ENCODE results near the gene CSF2. TPM values are rescaled to one million over a fixed set of nuclear protein-coding genes. Genes with fewer than 3 reads are reported as not detected.
"Not testable (repeated sequence)": the region's sequence is repeated elsewhere in the genome, so short reads cannot be mapped to it uniquely, and the experiment has no call there.

Gene CSF2
- total RNA-seq, 1 donor from 2014 or later: not detected

DNA sequence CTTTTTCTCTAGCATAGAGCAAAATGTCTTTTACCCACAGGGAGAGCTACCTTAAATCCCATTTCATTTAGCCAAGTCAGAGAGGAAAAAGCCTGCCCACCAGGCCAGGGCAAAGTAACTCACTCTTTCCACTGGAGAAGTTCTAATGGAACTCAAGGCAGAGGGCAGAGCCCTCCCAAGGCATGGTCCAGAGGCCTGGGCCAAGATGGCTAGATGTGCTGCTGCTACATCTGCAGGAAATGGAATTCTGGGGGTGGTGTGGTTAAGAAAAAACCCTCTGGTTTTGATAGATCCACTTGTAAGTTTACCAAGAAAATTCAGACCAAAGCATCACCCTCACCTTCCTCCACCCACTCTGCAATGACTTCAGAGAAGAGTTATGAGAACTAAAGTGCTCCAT is 37.3 kb downstream of the CSF2 start:
- no peak for TF ChIP-seq POLR2AphosphoS5 (IDR thresholded peaks at IDR 0.05; ENCODE audit: insufficient read depth in 1 of 2, low read depth in 1 of 2)
- TF ChIP-seq, protein P1, sequence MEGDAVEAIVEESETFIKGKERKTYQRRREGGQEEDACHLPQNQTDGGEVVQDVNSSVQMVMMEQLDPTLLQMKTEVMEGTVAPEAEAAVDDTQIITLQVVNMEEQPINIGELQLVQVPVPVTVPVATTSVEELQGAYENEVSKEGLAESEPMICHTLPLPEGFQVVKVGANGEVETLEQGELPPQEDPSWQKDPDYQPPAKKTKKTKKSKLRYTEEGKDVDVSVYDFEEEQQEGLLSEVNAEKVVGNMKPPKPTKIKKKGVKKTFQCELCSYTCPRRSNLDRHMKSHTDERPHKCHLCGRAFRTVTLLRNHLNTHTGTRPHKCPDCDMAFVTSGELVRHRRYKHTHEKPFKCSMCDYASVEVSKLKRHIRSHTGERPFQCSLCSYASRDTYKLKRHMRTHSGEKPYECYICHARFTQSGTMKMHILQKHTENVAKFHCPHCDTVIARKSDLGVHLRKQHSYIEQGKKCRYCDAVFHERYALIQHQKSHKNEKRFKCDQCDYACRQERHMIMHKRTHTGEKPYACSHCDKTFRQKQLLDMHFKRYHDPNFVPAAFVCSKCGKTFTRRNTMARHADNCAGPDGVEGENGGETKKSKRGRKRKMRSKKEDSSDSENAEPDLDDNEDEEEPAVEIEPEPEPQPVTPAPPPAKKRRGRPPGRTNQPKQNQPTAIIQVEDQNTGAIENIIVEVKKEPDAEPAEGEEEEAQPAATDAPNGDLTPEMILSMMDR (IDR thresholded peaks at IDR 0.05): no peak
- TF ChIP-seq POLR2A (IDR thresholded peaks at IDR 0.05): no peak
- Histone ChIP-seq H3K36me3 (no peaks in the 10 kb centered on the region), H3K4me1 (no peaks in the 10 kb centered on the region), H3K27ac (no peak overlapping the region), H3K9me3 (no peaks in the 10 kb centered on the region), H3K27me3 (no peaks in the 10 kb centered on the region), H3K4me3 (no peak overlapping the region)
- intact Hi-C loops (cut with DNase I): no loop called here
- no peak for DNase-seq (ENCODE audit: extremely low spot score in 2 of 2)

DNA sequence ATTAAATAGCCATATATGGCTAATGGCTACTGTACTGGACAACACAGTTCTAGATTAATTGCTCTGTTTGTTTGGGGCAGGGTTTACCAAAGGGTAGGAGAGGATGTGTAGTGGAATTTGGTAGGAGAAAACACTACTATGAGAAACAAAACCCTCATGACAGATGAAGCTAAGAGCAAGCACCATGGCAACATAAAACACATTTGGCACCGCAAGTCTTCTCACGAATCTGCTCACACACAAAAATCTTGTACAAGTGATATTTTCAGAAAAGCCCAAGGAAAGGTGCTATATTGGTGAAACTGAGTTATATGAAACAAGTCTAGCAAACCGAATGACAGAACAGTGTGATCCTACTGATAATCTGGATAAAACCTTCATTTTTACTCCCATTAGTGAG is 38.5 kb downstream of the CSF2 start:
- H3K4me1 ChIP-seq: no peaks in the 10 kb centered on the region
- H3K27ac ChIP-seq: no peak overlapping the region
- H3K36me3 ChIP-seq: no peaks in the 10 kb centered on the region
- H3K9me3 ChIP-seq: no peaks in the 10 kb centered on the region
- H3K27me3 ChIP-seq: no peaks in the 10 kb centered on the region
- H3K4me3 ChIP-seq: no peak overlapping the region
- no peak for TF ChIP-seq POLR2A (IDR thresholded peaks at IDR 0.05)
- TF ChIP-seq POLR2AphosphoS5 (IDR thresholded peaks at IDR 0.05; ENCODE audit: insufficient read depth in 1 of 2, low read depth in 1 of 2): no peak
- TF ChIP-seq, protein P1 (IDR thresholded peaks at IDR 0.05): no peak
- intact Hi-C loops (cut with DNase I): no loop called here
- no peak for DNase-seq (ENCODE audit: extremely low spot score in 2 of 2)

DNA sequence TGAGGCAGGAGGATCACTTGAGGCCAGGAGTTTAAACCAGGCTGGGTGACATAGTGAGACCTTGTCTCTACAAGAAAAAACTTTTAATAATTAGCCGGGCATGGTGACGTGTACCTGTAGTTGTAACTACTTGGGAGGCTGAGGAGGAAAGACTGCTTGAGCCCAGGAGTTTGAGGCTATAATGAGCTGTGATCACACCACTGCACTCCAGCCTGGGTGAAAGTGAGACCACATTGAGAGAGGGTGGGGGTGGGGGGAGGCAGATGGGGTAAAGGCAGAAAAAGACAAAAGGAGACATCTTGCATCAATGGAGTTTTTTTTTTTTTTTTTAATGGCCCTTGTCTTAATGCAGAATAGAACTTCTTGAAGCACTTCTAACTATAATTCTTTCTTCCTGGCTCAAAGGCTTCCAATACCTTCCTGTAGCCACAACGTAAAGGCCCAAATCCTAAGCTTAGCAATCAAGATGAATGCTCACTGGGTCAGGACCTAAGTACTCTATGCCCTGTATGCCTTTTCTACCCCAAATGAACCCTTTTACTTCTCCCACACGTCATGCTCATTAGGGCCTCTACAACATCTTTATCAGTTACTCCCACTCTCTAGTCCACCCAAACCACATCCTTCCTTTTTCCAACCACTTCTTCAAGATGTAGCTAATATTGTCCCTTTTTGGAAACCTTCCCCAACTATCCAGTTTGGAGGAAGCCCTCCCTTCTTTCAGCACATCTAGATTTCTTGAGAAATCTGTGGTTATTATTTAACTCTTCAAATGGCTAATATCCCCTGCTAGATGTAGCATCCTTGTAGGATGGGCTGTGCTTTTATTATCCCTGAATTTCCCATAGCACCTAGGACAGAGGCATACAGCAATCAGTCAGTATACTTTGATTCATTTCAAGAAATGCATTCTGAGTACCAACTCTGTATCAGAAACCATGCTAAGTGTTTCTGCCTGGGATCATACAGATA is 40.8 kb downstream of the CSF2 start:
- TF ChIP-seq POLR2AphosphoS5 (IDR thresholded peaks at IDR 0.05; ENCODE audit: insufficient read depth in 1 of 2, low read depth in 1 of 2): no peak
- no peak for TF ChIP-seq POLR2A (IDR thresholded peaks at IDR 0.05)
- TF ChIP-seq, protein P1 (IDR thresholded peaks at IDR 0.05): no peak
- intact Hi-C loops (cut with DNase I): no loop called here
- no peak overlapping the region for H3K4me3 ChIP-seq
- H3K27ac ChIP-seq: no peak overlapping the region
- no peaks in the 10 kb centered on the region for H3K27me3 ChIP-seq
- no peaks in the 10 kb centered on the region for H3K36me3 ChIP-seq
- DNase-seq (ENCODE audit: extremely low spot score in 2 of 2): no peak
- no peaks in the 10 kb centered on the region for H3K9me3 ChIP-seq
- no peaks in the 10 kb centered on the region for H3K4me1 ChIP-seq

DNA sequence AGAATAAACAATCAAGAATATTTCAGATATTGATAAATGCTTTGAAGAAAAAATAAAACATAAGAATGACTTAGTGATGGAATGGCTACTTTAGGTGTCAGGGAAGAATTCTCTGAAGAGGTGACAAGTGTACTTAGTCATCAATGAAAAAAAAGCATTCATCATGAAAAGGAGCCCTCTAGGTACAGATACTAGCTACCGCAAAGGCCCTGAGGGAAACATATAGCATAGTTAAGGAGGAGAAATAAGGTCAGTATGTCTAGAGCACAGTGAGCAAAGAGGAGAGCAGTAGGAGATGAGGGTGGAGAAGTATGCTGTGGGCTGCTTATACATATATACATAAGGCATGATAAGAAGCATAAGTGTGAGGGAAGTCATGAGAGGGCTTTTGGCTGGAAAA is 41.8 kb downstream of the CSF2 start:
- H3K4me1 ChIP-seq: no peaks in the 10 kb centered on the region
- H3K27ac ChIP-seq: no peak overlapping the region
- no peak overlapping the region for H3K4me3 ChIP-seq
- no peaks in the 10 kb centered on the region for H3K9me3 ChIP-seq
- H3K36me3 ChIP-seq: no peaks in the 10 kb centered on the region
- intact Hi-C loops (cut with DNase I): no loop called here
- no peak for DNase-seq (ENCODE audit: extremely low spot score in 2 of 2)
- no peaks in the 10 kb centered on the region for H3K27me3 ChIP-seq
- TF ChIP-seq POLR2A (IDR thresholded peaks at IDR 0.05) (no peak), POLR2AphosphoS5 (IDR thresholded peaks at IDR 0.05; ENCODE audit: insufficient read depth in 1 of 2, low read depth in 1 of 2) (no peak)
- TF ChIP-seq, protein P1 (IDR thresholded peaks at IDR 0.05): no peak

DNA sequence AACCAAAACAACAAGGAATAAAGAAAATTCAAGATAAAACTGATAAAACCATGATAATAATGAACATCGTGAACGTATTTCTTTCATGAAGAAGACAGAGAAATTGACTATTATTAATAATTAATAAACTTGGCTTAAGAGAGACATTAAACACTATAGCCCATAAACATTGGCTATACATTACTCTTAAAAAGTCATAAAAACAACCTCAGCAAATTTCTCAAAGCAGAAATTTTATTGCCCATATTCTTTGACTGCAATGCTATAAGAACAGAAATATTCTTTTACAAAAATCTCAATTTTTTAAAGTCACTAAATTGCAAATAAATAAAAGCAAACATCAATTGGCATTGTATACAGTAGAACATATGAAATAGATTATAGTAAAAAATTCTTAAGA is 42.5 kb downstream of the CSF2 start:
- no peak overlapping the region for H3K4me3 ChIP-seq
- H3K36me3 ChIP-seq: no peaks in the 10 kb centered on the region
- H3K9me3 ChIP-seq: no peaks in the 10 kb centered on the region
- no peak for DNase-seq (ENCODE audit: extremely low spot score in 2 of 2)
- no peaks in the 10 kb centered on the region for H3K4me1 ChIP-seq
- TF ChIP-seq POLR2A (IDR thresholded peaks at IDR 0.05): no peak
- TF ChIP-seq, protein P1 (IDR thresholded peaks at IDR 0.05): no peak
- no peak for TF ChIP-seq POLR2AphosphoS5 (IDR thresholded peaks at IDR 0.05; ENCODE audit: insufficient read depth in 1 of 2, low read depth in 1 of 2)
- no peaks in the 10 kb centered on the region for H3K27me3 ChIP-seq
- no peak overlapping the region for H3K27ac ChIP-seq
- intact Hi-C loops (cut with DNase I): no loop called here

DNA sequence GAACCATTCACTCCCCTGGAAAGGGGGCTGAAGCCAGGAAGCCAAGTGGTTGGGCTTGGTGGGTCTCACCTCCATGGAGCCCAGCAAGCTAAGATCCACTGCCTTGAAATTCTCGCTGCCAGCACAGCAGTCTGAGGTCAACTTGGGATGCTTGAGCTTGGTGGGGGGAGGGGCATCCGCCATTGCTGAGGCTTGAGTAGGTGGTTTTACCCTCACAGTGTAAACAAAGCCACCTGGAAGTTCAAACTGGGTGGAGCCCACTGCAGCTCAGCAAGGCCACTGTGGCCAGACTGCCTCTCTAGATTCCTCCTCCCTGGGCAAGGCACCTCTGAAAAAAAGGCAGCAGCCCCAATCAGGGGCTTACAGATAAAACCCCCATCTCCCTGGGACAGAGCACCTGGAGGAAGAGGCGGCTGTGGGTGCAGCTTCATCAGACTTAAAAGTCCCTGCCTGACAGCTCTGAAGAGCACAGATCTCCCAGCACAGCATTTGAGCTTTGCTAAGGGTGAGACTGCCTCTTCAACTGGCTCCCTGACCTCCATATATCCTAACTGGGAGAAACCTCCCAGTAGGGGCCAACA is 43.4 kb downstream of the CSF2 start:
- DNase-seq (ENCODE audit: extremely low spot score in 2 of 2); H3K4me3 ChIP-seq; H3K9me3 ChIP-seq; intact Hi-C loops (cut with DNase I); H3K27me3 ChIP-seq; H3K27ac ChIP-seq; H3K36me3 ChIP-seq; H3K4me1 ChIP-seq: not testable (repeated sequence)

DNA sequence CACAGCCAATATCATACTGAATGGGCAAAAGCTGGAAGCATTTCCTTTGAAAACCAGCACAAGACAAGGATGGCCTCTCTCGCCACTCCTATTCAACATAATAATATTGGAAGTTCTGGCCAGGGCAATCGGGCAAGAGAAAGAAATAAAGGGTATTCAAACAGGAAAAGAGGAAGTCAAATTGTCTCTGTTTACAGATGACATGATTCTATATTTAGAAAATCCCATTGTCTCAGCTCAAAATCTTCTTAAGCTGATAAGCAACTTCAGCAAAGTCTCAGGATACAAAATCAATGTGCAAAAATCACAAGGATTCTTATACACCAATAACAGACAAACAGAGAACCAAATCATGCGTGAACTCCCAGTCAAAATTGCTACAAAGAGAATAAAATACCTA is 47.1 kb downstream of the CSF2 start:
- H3K36me3 ChIP-seq; H3K4me3 ChIP-seq; H3K9me3 ChIP-seq; DNase-seq (ENCODE audit: extremely low spot score in 2 of 2); H3K27ac ChIP-seq; H3K27me3 ChIP-seq; intact Hi-C loops (cut with DNase I); H3K4me1 ChIP-seq: not testable (repeated sequence)
